HG03565 (cell line): ENCODE data around the gene AMOTL2.

ENCODE experiments used
- ATAC-seq: cut with Tn5 transposase; IDR thresholded peaks from one replicate; pipeline ENCODE4 v1.9.1; 2021; ENCODE audit warnings: mild to moderate bottlenecking, moderate library complexity; ENCODE audit not compliant: unreplicated experiment

Gene AMOTL2

DNA sequence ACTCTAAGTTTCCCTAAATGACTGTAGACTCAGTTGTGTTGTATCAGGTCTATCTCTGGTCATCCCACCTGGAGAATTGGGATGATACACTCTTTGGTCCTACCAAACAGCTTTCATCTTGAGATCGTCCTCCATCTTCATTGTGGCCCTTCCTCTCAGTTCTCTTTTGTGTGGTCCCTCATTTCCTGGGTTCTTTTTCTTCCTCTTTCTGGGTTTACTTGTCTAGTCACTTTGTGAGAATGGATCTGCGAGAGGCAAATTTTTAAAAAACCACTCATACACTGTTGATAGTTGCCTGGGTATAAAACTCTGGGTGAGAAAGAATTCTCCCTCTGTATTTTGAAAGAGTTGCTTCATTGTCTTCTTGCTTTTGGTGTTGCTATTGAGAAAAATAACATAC is 6.0 kb upstream of the AMOTL2 start:
- no peak for ATAC-seq

DNA sequence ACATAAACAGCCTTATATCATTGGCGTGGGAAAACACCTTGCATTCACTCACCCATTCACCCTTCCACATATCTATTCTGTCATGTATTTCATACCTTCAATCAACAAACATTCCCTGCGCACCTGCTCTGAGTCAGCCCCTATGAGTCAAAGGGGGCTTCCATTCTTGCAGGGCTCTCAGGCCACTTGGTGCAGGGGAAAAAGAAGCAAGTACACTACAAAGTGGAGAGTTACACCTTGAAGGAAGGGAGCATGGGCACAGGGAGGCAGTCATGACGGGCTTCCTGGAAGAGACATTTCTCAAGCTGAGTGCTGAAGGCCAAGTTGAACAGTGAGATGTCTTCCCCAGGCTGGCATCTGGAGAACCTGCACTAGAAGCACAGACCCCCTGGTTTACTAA is 4.6 kb upstream of the AMOTL2 start:
- ATAC-seq: no peak

DNA sequence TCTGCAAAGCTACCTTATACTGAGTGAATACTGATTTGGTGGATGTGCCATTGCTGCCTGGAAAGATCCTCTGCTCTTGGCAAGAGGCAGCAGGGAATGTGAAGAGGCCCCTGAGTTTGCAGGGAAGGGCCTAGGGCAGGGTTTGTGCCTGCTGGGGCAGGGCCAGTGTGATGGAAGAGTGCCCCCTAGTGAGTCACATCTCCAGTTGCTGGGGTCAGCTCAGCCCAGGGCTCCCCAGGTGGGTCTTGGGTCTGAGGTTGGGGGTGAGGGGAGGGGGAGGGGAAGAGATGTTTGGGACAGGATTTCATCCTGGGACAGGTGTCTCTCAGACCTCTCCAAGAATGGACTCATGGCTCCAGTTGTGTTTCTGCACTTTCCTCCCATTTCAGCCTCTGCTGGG is 4.1 kb upstream of the AMOTL2 start:
- no peak for ATAC-seq

DNA sequence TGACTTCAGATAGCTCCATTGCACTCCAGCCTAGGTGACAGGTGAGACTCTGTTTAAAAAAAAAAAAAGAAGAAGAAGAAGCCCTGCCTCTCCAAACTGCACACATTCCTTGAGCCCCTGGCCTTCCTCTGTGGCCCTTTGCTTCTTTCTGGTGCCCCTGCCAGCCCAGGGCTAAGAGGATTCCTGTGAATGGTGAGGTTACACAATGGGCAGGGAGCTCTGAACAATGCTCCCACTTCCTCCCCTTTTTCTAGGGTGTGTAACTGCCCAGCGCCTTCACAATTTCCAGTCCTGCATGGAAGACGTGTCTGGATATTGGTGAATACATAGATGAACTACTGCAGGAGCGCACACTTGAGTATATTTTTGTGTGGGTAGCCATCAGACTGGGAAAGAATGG is 3.6 kb upstream of the AMOTL2 start:
- no peak for ATAC-seq

DNA sequence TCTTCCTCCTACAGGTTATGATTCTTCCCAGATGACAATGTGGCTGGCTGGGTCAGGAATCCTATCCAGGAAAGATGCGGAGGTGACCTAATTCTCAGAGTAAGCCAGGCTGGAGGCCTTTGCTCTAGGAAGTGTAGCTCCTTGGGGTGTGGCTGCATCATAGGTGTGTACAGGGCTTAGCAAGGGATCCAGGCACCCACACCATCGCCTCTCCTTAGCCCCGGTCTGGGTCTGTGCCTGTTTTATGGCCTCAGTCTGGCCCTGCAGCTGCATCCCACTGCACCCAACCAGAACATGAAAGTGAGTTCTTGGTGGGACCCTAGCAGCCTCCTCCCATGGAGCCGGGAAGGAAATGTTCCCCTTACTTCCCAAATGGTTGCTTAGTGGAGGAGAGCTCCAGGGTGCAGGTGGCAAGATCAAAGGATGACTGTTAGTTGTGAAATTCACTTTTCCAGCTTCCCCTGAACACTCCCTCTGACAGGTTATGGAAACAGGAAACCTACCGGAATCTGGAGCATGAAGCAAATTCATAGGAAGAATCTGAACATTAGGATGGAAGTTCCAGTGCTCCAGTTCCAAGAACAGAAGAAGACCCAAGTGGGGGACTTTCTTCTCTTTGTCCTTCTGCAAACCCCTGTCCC is 2.7 kb upstream of the AMOTL2 start:
- no peak for ATAC-seq

DNA sequence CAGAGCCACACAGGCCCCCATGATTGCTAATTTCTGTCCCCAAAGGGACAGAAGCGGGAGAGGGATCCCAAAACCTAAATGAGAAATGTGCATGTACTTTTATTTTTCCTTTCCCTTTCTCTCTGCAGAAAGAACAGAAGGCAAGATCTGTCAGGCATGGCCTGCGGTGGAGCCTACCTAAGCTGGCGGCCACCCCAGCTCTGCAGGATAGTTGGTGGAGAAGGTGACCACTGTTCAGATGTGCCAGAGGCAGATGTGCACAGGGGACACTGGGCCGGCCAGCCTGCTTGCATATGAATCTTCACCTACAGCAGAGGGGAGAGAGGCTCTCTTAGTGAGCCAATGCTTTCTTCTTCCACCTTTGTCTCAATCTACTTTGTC is 2.1 kb upstream of the AMOTL2 start:
- no peak for ATAC-seq

DNA sequence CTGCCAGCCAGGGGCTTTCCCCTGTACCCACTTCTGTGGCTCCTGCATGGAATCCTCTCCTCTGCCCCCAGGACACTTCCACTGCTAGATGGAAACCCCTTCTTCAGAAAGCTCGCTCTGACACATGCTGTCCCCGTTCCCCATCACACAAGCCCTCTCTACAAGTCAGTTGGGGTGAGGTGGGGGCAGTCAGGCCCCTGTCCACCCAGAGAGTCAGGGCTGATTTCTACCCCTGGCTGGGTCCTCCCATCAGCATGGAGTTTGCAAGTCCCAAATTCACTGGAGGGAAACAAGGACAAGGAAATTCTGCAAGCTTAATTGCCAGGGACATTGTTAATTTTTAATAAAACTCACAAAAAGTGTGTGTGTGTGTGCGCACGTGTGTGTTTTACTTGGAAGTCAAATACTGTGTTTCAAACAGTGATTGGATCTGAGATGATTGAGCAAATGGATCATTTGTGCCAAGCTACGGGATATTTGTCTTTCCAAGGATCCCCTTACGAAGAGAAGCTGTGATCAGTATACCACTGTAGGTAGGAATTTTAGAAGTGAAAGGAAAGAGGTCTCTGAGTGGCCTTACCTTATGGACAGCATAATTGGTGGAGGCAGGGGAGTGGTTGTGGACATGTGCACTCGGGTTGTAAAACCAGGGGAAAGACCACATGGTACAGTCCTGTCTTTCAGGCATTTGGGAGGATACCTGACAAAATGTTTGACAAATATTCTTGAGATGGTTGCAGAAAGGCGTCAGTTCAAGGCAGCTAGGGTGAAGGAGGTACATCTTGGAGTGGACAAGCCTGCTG is 1.5 kb upstream of the AMOTL2 start:
- no peak for ATAC-seq

DNA sequence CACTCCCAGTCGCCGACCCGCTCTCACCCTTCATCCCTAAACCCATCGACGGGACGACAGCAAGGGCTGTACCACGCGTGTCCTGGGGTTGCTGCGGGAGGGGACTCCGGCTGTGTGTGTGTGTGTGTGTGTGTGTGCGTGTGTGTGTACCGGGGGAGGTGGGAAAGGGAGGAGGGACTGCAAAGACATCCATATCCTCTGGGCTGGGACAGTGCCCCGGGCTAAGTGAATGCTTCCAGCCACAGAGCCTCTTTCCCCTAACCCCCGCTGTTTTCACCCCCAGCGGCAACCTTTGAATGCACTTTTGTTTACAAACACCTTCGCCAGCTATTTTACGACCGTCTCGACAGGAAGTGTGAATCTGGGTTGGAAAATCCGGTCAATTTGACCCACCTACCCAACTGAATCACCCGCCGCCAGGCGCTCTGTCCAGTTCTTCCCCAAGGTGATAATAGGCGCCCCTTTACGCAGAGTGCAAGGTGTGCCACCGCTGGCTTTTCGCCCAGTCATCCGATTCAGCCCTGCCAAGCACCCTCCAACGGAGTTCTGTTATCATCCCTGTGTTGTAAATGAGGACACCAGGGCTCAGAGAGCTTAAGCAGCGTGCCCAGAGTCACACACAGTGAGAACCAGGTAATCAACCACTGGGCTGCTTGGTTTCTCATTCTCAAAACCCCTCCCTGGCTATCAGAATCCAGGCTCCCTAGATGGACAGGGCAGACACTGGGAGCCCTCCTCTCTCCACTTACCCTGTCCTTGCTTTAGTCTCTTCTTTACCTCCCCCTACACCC is 739 bp upstream of the AMOTL2 start:
- no peak for ATAC-seq

DNA sequence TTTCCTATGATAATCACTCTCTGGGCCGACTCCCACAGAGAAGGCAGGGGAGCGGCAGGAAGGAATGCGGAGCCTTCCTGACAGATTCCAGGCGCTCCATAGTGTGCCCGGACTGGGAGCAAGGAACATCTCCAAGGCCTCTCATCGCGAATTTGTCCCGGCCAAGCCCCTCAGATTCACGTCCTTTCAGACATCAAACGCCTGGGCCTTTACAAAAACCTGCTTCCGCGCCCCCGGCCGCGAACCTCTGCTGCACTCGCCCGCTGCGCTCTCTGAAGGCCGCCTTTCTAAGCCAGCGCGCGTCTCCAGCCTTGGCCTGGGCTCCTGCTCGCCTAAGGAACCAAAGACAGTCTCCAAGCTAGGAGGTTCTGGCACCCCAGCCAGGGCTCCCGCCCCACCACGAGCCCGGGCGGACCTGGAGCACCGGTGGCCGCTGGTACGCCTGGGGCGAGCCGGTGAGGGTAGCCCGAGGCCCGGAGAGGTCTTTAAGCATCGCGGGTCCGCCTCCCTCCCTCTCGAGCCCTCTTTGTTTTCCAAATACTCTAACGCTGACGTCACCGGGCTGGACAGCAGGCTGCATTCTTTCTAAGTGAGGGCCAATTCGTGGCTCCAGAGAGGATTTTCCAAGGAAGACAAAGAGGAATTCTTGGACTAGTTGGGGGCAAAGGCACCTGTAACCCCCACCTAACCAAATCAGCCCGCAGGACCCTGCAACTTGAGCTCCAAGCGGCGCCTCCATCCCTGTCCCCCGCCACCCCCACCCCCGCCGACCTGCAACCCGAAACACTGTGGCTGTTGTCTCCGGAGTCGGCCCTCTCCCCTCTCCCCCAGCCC is 759 bp downstream of the AMOTL2 start:
- ATAC-seq: no peak

DNA sequence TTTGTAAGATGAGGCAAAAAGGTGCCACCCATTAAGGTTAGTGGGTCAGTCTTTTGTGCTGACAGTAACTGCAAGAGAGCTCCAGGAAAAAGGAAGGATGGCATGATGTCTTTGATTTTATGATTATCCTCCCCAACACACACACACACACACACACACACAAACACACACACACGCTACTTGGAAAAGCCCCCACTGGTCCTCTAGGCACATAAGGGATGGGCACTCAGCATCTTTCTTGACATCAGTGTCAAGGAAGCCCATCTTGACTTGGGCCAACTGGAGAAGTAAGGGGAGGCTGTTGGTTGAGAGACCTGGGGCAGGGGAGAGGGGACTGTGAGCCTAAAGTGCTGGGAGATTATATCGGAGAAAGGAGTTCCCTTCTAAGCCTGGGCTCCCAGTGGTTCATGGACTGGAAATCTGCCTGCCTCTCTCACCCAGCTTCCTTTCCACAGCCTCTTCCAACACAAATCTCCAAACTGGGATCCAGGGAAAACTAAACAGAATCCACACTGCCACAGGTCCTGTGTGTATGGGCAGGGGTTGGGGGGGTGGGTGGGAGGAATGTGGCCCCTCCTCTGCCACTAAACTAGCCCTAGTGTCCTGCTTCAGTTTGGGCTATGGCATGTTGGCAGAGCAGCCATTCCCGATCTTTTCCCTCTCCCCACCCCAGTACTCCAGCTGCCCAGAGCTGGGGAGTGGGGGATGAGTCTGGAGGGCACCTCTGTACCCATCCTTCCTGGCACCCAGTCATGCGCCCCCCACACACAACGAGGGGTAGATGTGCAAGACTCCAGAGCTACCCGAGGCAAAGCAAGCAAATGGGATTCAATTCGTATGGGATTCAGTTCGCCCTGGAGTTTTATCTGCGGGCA is 1.6 kb downstream of the AMOTL2 start:
- ATAC-seq: no peak

DNA sequence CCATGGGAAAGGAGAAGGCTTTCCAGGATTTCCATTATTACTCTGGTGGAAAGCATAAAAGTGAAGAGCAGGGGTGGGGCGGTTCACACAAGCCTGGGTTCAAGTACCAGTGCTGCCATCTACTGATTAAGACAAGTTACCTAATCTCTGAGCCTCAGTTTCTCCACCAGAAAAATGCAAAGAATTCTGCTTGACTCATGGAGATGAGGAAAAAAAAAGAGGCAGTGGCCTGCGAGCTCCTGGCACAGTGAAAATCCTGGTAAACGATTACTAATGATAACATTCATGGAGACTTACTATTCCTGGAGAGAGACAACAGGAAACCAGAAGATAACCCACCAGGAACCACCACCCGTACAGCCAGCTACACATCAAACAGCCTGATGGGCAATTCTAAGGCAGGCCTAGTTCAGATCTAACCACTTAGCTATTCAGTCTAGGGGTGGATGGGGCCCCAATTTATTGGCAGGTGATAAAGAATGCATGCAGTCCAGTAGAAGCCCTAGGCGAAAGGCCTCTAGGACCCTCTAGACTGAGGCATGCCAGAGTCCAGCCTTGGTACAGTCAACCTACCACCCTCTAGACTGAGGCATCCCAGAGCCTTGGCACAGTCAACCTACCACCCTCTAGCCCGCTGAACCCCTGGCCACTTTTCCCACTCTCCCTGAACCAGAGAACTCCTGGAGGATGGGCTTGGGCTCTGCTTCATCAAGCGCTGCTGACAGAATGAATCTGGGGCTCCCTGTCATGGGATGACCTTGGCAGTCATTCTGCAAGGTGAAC is 2.5 kb downstream of the AMOTL2 start:
- ATAC-seq: no peak

DNA sequence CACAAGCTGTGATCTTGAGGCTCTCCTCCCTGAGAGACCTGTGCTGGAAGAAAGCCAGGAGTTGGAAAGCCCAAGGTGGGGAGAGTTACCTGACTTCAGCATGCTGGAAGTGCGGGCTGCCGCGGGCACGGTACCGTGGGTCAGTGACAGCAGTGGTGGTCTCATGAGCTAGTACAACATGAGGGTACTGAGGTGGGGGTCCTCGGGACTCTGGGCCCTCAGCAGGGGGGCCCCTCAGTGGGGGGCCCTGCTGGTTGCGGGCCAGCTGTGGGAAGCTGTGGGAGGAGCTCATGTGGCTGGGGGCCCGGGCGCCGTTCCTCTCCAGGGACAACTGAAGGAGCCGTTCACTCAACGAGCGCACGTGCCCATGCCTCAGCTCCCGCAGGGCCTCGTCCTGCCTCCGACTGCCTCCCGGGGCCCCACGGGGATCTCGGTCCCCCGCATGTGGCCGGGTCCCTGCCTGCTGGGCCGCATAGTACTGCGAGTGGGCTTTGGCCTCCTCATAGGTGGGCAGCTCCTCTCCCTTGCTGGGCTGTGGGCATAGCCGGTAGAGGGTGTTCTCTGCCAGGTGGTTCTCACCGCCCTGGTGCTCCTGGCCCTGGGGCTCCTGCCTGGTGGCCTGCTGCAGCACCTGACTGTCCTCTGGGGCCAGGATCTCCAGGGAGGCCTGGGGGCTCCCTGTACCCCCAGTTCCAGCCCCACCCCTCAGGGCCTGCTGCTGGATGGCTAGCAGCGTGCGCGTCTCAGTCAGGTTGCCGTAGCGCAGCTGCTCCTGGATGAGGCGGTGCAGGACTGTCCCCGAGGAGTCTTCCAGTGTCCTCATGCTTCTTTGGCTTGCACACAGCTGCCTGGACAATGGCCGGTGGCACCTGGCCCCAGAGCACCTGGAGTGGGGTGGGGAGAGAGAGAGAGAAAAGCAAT is 3.4 kb downstream of the AMOTL2 start:
- no peak for ATAC-seq

DNA sequence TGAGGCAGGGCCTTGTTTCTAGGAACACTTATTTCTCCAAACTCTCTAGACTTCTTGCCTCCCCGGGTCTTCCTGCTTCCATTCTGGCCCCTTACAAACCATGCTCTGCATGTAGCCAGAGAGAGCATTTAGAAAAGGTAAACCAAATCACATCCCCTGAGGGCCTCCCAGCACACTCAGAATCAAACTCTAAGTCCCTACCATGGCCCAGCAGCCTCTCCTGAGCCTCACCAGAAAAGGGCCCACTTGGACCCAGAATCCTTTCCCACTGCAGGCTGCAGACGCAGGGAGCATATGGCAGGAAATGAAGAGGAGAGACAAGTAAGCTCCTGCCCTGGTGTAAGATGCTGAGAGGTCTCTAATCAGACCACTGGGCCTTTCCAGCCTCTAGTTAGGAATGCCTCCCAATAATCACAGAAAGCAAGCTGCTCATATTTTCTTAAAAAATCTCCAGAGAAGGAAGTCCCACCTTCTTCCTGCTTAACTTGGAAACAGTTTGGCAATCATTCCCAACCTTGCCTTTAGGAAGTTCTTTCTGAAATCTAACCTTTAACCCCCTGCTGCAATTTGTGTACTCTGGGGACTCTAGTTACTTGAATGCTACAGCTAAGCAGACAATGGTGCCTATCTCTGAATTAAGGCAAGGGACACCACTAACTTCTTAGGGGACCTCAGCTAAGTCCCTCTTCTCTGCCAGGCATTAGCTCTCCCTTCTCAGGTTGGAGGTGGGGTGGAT is 4.2 kb downstream of the AMOTL2 start:
- ATAC-seq: no peak

DNA sequence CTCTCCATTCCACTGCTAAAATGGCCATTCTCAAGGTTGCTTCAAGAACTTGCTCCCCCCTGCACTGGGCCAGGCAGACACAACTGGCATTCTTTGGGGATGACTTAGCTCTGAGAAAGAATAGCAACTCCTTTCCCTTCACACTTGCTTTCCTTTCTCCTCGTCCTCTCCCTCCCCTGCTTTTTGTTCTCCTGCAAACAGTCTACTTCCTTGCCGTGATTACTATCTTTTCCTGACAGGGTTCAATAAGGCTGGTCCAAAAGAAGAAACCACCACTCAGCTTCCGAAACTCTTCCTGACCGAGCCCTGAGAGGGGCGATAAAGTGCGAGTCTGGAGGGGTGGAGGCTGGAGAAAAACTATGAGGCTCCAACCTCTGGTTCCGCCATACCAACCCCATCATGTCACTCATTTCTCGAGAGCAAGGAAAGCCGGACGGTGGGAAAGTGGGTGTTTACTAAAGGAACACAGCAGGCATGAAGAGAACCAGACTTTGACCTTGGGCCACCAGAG is 5.0 kb downstream of the AMOTL2 start:
- ATAC-seq: no peak

DNA sequence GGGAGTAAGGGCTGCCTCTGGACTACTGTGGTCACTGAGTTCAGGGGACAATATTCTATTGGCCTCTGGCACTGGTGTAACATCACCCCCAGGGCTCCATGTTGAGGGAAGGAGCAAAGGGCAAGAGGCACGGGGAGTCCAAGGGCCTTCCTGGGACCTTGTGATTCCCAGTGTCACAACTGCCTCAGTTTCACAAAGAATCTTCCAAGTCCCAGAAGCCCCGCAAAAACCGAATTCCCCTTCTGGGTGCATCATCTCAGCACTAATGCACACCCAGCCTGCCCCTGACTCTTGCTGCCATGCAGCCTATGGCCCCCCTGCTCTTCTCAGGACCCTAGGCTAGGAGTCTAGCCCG is 5.5 kb downstream of the AMOTL2 start:
- ATAC-seq: no peak

DNA sequence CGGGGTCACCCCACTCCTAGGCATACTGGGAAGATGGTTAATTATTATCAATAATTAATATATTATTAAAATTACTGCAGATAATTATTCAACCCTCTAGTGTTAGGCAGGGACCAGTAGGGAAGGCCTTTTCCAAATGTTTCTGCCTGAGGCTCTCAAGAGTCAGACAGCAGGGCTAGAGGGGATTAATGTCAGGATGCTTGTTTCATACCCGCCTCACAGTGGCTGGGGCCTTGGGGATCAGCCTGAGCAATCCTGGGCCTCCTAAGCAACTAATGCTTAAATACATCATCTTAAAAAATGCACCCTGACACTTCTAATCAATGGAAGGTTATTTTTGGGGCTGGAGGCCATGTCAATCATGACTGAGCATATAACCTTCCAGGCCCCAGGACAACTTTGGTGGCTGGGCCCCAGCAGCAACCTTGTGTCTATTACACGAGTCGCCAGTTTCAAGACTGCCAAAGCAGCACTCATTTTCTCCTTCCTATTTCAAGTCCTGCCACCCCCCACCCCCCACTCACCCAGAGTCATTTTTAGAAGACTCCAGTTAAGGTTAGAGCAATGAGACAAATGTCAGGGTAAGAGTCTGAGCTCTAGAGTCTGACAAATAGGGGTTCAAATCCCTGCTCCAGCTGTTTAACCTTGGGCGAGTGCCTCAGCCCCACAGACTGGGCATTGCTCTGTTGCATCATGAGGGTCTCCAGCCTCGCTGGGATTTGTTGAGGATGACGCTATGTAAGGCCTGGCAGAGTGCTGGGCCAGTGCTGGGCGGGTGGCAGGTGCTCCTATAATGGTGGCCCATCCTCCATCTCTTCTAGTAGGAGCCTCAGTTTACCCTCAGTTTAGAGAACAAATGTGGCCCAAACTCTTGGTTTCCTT is 6.1 kb downstream of the AMOTL2 start:
- ATAC-seq: no peak
